ENCODE data around the gene VBP1. TPM values are rescaled to one million over a fixed set of nuclear protein-coding genes. Genes with fewer than 3 reads are reported as not detected.

Gene VBP1
- total RNA-seq, 1 experiment from 2014 or later = 50.5 TPM

DNA sequence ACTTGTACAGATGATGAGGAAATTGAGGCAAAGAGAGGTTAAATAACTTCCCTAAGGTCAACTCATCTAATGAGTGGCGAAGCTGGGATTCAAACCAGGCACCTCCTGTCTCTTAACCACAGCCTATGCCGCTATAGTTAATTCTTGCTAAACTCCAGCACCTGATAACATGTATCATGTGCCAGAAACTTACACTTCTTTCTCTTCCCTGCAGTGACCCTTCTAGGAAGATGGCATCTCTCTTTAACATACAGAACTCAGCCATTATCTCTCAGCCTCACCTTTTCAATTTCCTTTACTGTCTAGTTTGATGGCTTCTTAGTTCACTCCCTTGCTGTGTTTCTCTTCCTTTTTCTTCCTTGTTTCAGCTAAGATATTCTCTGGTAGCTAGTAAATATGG, 2.5 kb downstream of the VBP1 start:
- Mint-ChIP-seq H3K27ac (no peak overlapping the region), H3K27me3 (ENCODE audit: low read depth) (peaks cover 9% of the 10 kb centered on the region), H3K4me3 (no peak overlapping the region), H3K9me3 (peaks cover 11% of the 10 kb centered on the region; the same call in 1 of the 2 replicates), H3K4me1 (peaks cover 14% of the 10 kb centered on the region), H3K36me3 (peaks cover 28% of the 10 kb centered on the region)
- POLR2A ChIA-PET = no interaction called here
- CTCF ChIA-PET = no interaction called here
- no peak for ATAC-seq
- TF ChIP-seq, protein P1, sequence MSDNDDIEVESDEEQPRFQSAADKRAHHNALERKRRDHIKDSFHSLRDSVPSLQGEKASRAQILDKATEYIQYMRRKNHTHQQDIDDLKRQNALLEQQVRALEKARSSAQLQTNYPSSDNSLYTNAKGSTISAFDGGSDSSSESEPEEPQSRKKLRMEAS (CRISPR knock-in tag; IDR thresholded peaks at IDR 0.05) = no peak
- TF ChIP-seq ATF1 (CRISPR knock-in tag; IDR thresholded peaks at IDR 0.05) (no peak), TP53 (CRISPR knock-in tag; IDR thresholded peaks at IDR 0.05) (no peak), FOXK1 (CRISPR knock-in tag; IDR thresholded peaks at IDR 0.05) (no peak), ZNF416 (CRISPR knock-in tag; IDR thresholded peaks at IDR 0.05) (no peak)
- DNase-seq (ENCODE audit: low spot score) = no peak

GRCh38 chrX:155221351-155221750, 5.1 kb downstream of the VBP1 start:
- Mint-ChIP-seq H3K36me3 (peaks cover 49% of the 10 kb centered on the region), H3K27me3 (ENCODE audit: low read depth) (no peaks in the 10 kb centered on the region; the same call in 1 of the 2 replicates), H3K27ac (no peak overlapping the region), H3K4me1 (peaks cover 12% of the 10 kb centered on the region), H3K9me3 (peaks cover 11% of the 10 kb centered on the region), H3K4me3 (no peak overlapping the region)
- ATAC-seq = no peak
- TF ChIP-seq ELF4 (CRISPR knock-in tag; IDR thresholded peaks at IDR 0.05; ENCODE audit: low read depth) (no peak), ATF1 (CRISPR knock-in tag; IDR thresholded peaks at IDR 0.05) (no peak), ATF6 (CRISPR knock-in tag; IDR thresholded peaks at IDR 0.05) (no peak), ZNF317 (CRISPR knock-in tag; IDR thresholded peaks at IDR 0.05; ENCODE audit: borderline replicate concordance, low read depth) (no peak), NFE2L1 (CRISPR knock-in tag; IDR thresholded peaks at IDR 0.05) (no peak), STAT6 (CRISPR knock-in tag; conservative IDR thresholded peaks at IDR 0.05; ENCODE audit: low read depth) (no peak), SMAD3 (CRISPR knock-in tag; IDR thresholded peaks at IDR 0.05; ENCODE audit: borderline replicate concordance) (no peak), JUN (CRISPR knock-in tag; IDR thresholded peaks at IDR 0.05) (no peak), TCF7 (CRISPR knock-in tag; IDR thresholded peaks at IDR 0.05; ENCODE audit: low read depth) (no peak), ESRRA (CRISPR knock-in tag; IDR thresholded peaks at IDR 0.05; ENCODE audit: borderline replicate concordance) (no peak), RELA (CRISPR knock-in tag; IDR thresholded peaks at IDR 0.05; ENCODE audit: borderline replicate concordance) (no peak), GABPB1 (CRISPR knock-in tag; IDR thresholded peaks at IDR 0.05) (no peak), NFYB (CRISPR knock-in tag; conservative IDR thresholded peaks at IDR 0.05; ENCODE audit: low read depth) (no peak), PRDM15 (CRISPR knock-in tag; IDR thresholded peaks at IDR 0.05) (no peak)
- TF ChIP-seq, protein P2, sequence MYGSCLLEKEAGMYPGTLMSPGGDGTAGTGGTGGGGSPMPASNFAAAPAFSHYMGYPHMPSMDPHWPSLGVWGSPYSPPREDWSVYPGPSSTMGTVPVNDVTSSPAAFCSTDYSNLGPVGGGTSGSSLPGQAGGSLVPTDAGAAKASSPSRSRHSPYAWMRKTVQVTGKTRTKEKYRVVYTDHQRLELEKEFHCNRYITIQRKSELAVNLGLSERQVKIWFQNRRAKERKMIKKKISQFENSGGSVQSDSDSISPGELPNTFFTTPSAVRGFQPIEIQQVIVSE (CRISPR knock-in tag; IDR thresholded peaks at IDR 0.05; ENCODE audit: borderline replicate concordance) = no peak
- TF ChIP-seq, protein P3, sequence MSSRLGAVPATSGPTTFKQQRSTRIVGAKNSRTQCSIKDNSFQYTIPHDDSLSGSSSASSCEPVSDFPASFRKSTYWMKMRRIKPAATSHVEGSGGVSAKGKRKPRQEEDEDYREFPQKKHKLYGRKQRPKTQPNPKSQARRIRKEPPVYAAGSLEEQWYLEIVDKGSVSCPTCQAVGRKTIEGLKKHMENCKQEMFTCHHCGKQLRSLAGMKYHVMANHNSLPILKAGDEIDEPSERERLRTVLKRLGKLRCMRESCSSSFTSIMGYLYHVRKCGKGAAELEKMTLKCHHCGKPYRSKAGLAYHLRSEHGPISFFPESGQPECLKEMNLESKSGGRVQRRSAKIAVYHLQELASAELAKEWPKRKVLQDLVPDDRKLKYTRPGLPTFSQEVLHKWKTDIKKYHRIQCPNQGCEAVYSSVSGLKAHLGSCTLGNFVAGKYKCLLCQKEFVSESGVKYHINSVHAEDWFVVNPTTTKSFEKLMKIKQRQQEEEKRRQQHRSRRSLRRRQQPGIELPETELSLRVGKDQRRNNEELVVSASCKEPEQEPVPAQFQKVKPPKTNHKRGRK (CRISPR knock-in tag; IDR thresholded peaks at IDR 0.05; ENCODE audit: borderline replicate concordance) = no peak
- TF ChIP-seq, protein P1 (CRISPR knock-in tag; IDR thresholded peaks at IDR 0.05) = no peak
- TF ChIP-seq, protein P4, sequence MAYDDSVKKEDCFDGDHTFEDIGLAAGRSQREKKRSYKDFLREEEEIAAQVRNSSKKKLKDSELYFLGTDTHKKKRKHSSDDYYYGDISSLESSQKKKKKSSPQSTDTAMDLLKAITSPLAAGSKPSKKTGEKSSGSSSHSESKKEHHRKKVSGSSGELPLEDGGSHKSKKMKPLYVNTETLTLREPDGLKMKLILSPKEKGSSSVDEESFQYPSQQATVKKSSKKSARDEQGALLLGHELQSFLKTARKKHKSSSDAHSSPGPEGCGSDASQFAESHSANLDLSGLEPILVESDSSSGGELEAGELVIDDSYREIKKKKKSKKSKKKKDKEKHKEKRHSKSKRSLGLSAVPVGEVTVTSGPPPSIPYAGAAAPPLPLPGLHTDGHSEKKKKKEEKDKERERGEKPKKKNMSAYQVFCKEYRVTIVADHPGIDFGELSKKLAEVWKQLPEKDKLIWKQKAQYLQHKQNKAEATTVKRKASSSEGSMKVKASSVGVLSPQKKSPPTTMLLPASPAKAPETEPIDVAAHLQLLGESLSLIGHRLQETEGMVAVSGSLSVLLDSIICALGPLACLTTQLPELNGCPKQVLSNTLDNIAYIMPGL (CRISPR knock-in tag; IDR thresholded peaks at IDR 0.05) = no peak
- ChIA-PET POLR2A (no interaction called here), CTCF (no interaction called here)
- DNase-seq (ENCODE audit: low spot score) = no peak

Measured in WTC11 (cell line).